Activated T-cell treated with anti-CD3 and anti-CD28 coated beads, Interleukin-2, amount 50 U/mL, for 72 hours (primary cell): ENCODE measurements around the gene KRT74. TPM values are rescaled to one million over a fixed set of nuclear protein-coding genes. Genes with fewer than 3 reads are reported as not detected.
"Not testable (repeated sequence)": the region's sequence is repeated elsewhere in the genome, so short reads cannot be mapped to it uniquely, and the experiment has no call there.

Experiments
- ATAC-seq, 2 donors: fragments of 150-1000 bp; cut with Tn5 transposase; replicated peaks in 1 of 2; 2 replicates each; pipeline ENCODE4 v1.10.0; 2021; ENCODE audit warnings: moderate library complexity in 2 of 2, mild to moderate bottlenecking in 1 of 2
- DNase-seq, 2 donors: peaks; one replicate each; pipeline ENCODE4 v3.0.0; 2021 to 2022; ENCODE audit warnings: mixed read lengths in 1 of 2
- H3K27ac Mint-ChIP-seq: one replicate; pipeline ENCODE4 v1.8.0; 2022; ENCODE audit warnings: mild to moderate bottlenecking, moderate library complexity, mixed read lengths
- H3K27me3 Mint-ChIP-seq: one replicate; pipeline ENCODE4 v1.8.0; 2022; ENCODE audit warnings: low read depth, mixed read lengths
- H3K36me3 Mint-ChIP-seq, 2 donors: one replicate each; pipeline ENCODE4 v1.8.0; 2022; ENCODE audit warnings: mixed read lengths in 2 of 2, mild to moderate bottlenecking in 1 of 2; ENCODE audit not compliant: insufficient read depth in 2 of 2
- H3K4me1 Mint-ChIP-seq: one replicate; pipeline ENCODE4 v1.8.0; 2022; ENCODE audit warnings: low read depth, mixed read lengths
- H3K4me3 Mint-ChIP-seq, 2 donors: one replicate each; pipeline ENCODE4 v1.8.0; 2022; ENCODE audit warnings: mild to moderate bottlenecking in 2 of 2, mixed read lengths in 2 of 2, moderate library complexity in 2 of 2
- H3K9me3 Mint-ChIP-seq, 2 donors: one replicate each; pipeline ENCODE4 v1.8.0; 2022; ENCODE audit warnings: mixed read lengths in 2 of 2
- total RNA-seq, 2 donors: library from RNA; stranded (reverse); gene quantifications; one replicate each; pipeline ENCODE4 v1.2.3, GENCODE V29; 2022

KRT74 gene
- total RNA-seq, 2 donors from 2014 or later, result 0.12 TPM; not detected in 1

DNA sequence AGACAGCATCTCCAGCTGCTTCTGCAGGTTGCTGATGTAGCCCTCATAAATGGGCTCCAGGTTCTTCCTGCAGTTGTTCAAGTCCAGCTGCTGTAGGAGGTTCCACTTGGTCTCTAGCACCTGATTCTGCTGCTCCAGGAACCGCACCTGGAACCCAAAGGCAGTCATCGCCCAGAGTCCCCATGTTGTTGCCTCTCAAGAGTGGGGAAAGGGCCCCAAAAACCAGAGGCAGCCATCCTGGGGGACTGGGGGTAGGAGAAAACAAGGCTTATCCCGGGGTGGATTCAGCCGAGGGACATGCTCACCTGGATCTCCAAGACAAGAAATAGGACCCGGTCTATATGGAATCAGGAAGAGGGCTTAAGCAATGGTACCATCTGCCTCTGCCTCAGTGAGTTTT, 25.3 kb upstream of the KRT74 start:
- ATAC-seq, result no peak
- H3K4me1 Mint-ChIP-seq, result peaks cover 17% of the 10 kb centered on the region
- peaks cover 0 to 2% of the 10 kb centered on the region in 2 donors for H3K9me3 Mint-ChIP-seq
- no peak overlapping the region for H3K4me3 Mint-ChIP-seq
- DNase-seq, result no peak
- peaks cover 7% of the 10 kb centered on the region for H3K27me3 Mint-ChIP-seq
- H3K36me3 Mint-ChIP-seq, result no peaks in the 10 kb centered on the region
- H3K27ac Mint-ChIP-seq, result no peak overlapping the region

DNA sequence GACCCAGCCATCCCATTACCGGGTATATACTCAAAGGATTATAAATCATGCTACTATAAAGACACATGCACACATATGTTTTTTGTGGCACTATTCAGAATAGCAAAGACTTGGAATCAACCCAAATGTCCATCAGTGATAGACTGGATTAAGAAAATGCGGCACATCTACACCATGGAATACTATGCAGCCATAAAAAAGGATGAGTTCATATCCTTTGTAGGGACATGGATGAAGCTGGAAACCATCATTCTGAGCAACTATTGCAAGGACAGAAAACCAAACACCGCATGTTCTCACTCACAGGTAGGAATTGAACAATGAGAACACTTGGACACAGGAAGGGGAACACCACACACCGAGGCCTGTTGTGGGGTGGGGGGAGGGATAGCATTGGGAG, 20.6 kb upstream of the KRT74 start:
- not testable (repeated sequence) for H3K36me3 Mint-ChIP-seq, H3K4me3 Mint-ChIP-seq, H3K27me3 Mint-ChIP-seq, H3K9me3 Mint-ChIP-seq, H3K27ac Mint-ChIP-seq, DNase-seq, ATAC-seq
- H3K4me1 Mint-ChIP-seq, result peaks cover 10% of the 10 kb centered on the region

GRCh38 chr12:52591521-52591920, 17.9 kb upstream of the KRT74 start:
- H3K27ac Mint-ChIP-seq, result no peak overlapping the region
- H3K4me1 Mint-ChIP-seq, result peaks cover 17% of the 10 kb centered on the region
- no peak for ATAC-seq
- DNase-seq, result no peak
- no peaks in the 10 kb centered on the region for H3K27me3 Mint-ChIP-seq
- no peaks in the 10 kb centered on the region for H3K36me3 Mint-ChIP-seq
- H3K9me3 Mint-ChIP-seq, result peaks cover 0 to 2% of the 10 kb centered on the region in 2 donors
- no peak overlapping the region for H3K4me3 Mint-ChIP-seq

GRCh38 chr12:52590021-52590420, 16.4 kb upstream of the KRT74 start:
- H3K36me3 Mint-ChIP-seq, result no peaks in the 10 kb centered on the region
- no peak overlapping the region for H3K4me3 Mint-ChIP-seq
- H3K4me1 Mint-ChIP-seq, result peaks cover 31% of the 10 kb centered on the region
- DNase-seq (no peak), ATAC-seq (no peak)
- no peak overlapping the region for H3K27ac Mint-ChIP-seq
- H3K9me3 Mint-ChIP-seq, result peaks cover 0 to 2% of the 10 kb centered on the region in 2 donors
- no peaks in the 10 kb centered on the region for H3K27me3 Mint-ChIP-seq

GRCh38 chr12:52587563-52587962, 13.9 kb upstream of the KRT74 start:
- Mint-ChIP-seq H3K27ac (peak overlapping the region; percentile 11), H3K27me3 (no peaks in the 10 kb centered on the region), H3K4me3 (no peak overlapping the region), H3K4me1 (peaks cover 34% of the 10 kb centered on the region), H3K9me3 (no peaks in the 10 kb centered on the region), H3K36me3 (no peaks in the 10 kb centered on the region)
- ATAC-seq (no peak), DNase-seq (no peak)

DNA sequence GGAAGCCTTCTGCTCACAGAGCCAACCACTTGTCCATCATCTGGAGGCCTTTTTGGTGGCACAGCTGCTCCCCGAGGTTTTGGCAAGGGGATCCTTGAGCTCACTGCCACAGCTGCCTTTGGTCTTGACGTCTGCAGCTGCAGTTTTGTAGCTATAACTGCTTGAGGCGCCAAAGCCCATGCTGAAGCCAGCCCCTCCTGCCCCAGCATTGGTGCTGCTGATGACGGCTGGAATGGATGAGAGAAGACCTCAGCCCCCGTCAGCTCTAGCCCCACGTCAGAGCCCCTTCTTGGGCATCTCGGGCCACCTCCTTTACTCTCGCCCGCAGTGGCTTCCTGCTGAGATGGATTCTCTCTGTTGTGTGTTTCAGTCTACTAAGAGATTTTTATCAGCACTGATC, 12.3 kb upstream of the KRT74 start:
- DNase-seq, result peak; percentile 29 to 47
- peak; percentile 79 to 80 for ATAC-seq
- Mint-ChIP-seq H3K9me3 (no peaks in the 10 kb centered on the region), H3K4me3 (no peak overlapping the region), H3K36me3 (no peaks in the 10 kb centered on the region), H3K4me1 (peaks cover 28% of the 10 kb centered on the region), H3K27me3 (no peaks in the 10 kb centered on the region), H3K27ac (no peak overlapping the region)

GRCh38 chr12:52585066-52585465, 11.4 kb upstream of the KRT74 start:
- ATAC-seq (no peak), DNase-seq (no peak)
- Mint-ChIP-seq H3K27ac (no peak overlapping the region), H3K4me3 (no peak overlapping the region), H3K9me3 (no peaks in the 10 kb centered on the region), H3K4me1 (peaks cover 36% of the 10 kb centered on the region), H3K27me3 (no peaks in the 10 kb centered on the region), H3K36me3 (no peaks in the 10 kb centered on the region)

DNA sequence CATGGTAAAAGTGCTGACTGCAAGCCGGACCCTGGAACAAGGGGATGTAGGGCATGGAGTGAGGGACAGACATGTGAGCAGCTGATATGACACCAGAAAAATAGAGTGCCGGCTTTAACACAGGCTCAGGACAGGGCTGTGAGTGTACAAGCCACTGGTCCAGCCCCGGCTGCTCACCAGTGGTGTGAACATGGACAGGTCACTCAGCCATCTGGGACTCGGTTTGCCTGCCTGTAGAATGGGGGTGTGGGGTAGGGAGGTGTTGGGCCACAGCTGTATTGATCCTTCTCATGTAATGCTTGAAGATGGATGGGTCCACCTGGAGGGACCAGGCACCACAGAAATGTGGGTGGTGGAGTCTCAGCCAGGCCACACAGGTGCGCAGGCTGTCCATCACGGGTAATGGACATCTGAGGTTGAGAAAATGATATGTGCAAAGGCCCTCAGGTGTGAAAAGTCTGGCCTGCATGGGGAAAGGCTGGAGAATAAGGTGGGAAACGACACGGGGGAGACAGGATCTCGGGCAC, 10.6 kb upstream of the KRT74 start:
- H3K4me1 Mint-ChIP-seq, result peaks cover 36% of the 10 kb centered on the region
- ATAC-seq, result no peak
- H3K4me3 Mint-ChIP-seq, result no peak overlapping the region
- H3K27me3 Mint-ChIP-seq, result no peaks in the 10 kb centered on the region
- no peaks in the 10 kb centered on the region for H3K9me3 Mint-ChIP-seq
- DNase-seq, result no peak
- H3K27ac Mint-ChIP-seq, result no peak overlapping the region
- H3K36me3 Mint-ChIP-seq, result no peaks in the 10 kb centered on the region

DNA sequence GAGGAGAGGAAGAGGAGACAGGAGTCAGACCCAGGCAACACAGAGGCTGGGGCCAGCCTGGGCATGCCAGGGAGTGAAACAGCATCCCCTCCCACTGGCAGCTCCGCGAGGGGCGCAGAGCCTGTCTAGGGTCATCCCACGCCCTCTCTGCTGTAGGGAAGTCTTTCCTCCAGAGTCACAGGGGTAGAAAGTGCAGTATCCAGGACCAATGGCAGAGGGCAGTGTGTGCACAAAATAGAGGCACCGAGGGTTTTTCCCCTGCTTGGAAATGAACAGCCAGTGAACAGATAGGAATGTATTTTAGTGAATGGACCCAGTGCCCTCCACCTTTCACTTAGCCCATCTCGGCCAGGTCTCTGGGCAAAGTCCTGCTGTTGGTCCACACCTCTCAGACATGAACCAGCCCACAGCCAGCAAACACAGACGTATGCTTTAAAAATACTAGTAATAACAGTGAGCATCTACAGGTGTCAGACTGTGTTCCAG, 9.4 kb upstream of the KRT74 start:
- Mint-ChIP-seq H3K4me1 (peaks cover 36% of the 10 kb centered on the region), H3K4me3 (no peak overlapping the region), H3K36me3 (no peaks in the 10 kb centered on the region), H3K27ac (no peak overlapping the region), H3K27me3 (no peaks in the 10 kb centered on the region), H3K9me3 (no peaks in the 10 kb centered on the region)
- DNase-seq (peak; percentile 60 to 66), ATAC-seq (peak; percentile 73 to 75)

GRCh38 chr12:52582486-52582885, 8.8 kb upstream of the KRT74 start:
- no peaks in the 10 kb centered on the region for H3K9me3 Mint-ChIP-seq
- no peaks in the 10 kb centered on the region for H3K27me3 Mint-ChIP-seq
- DNase-seq, result no peak
- no peaks in the 10 kb centered on the region for H3K36me3 Mint-ChIP-seq
- no peak overlapping the region for H3K27ac Mint-ChIP-seq
- H3K4me1 Mint-ChIP-seq, result peaks cover 36% of the 10 kb centered on the region
- ATAC-seq, result peak in 1 of 2 donors; percentile 4
- no peak overlapping the region for H3K4me3 Mint-ChIP-seq

GRCh38 chr12:52581481-52581880, 7.8 kb upstream of the KRT74 start:
- Mint-ChIP-seq H3K27me3 (no peaks in the 10 kb centered on the region), H3K4me1 (peaks cover 28% of the 10 kb centered on the region), H3K36me3 (no peaks in the 10 kb centered on the region), H3K4me3 (no peak overlapping the region), H3K27ac (no peak overlapping the region), H3K9me3 (no peaks in the 10 kb centered on the region)
- ATAC-seq (no peak), DNase-seq (no peak)

DNA sequence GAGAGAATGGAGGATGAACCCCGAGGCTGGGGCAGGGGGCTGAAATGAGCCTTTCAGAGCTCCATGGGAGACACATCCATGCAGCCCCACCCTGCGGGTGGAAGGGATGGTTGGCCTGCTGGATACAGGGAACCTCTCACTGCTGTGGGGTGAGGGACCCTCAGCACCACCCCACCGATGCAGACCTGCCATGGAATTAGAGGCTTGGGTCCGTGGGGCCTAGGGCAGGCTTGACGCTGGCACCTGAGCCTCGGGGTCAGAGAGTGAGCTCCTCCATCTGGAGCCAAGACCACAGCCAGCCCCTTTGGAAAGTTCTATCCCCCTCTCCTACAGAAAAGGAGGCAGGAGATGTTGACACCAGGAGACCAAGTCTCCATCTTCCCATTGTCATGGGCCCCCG, 7.4 kb upstream of the KRT74 start:
- Mint-ChIP-seq H3K36me3 (no peaks in the 10 kb centered on the region), H3K9me3 (no peaks in the 10 kb centered on the region), H3K27ac (no peak overlapping the region), H3K4me1 (peaks cover 24% of the 10 kb centered on the region), H3K27me3 (no peaks in the 10 kb centered on the region), H3K4me3 (no peak overlapping the region)
- ATAC-seq (no peak), DNase-seq (no peak)

- no peak overlapping the region for H3K27ac Mint-ChIP-seq
- H3K9me3 Mint-ChIP-seq, result no peaks in the 10 kb centered on the region
- no peak for ATAC-seq
- peaks cover 20% of the 10 kb centered on the region for H3K4me1 Mint-ChIP-seq
- H3K4me3 Mint-ChIP-seq, result no peak overlapping the region
- DNase-seq, result no peak
- H3K27me3 Mint-ChIP-seq, result no peaks in the 10 kb centered on the region
- no peaks in the 10 kb centered on the region for H3K36me3 Mint-ChIP-seq
Observed at GRCh38 chr12:52580496-52580895, 6.9 kb upstream of the KRT74 start.
